OCI-LY3 (cell line): ENCODE results near the gene TTLL9.

Source experiments
- H2AFZ ChIP-seq: fragments of 200-600, 300-600 bp; shearing (Covaris generic); 2 replicates; pipeline ENCODE4 v1.6.0; 2014; ENCODE audit warnings: antibody characterized with exemption, low read depth, low read length
- H3K27ac ChIP-seq: fragments of 200-600, 300-600 bp; sonication (generic); 2 replicates; pipeline ENCODE4 v1.5.1; 2014; ENCODE audit warnings: mild to moderate bottlenecking, low read length, moderate library complexity, mixed read lengths
- H3K27me3 ChIP-seq: fragments of 200-600, 300-600 bp; sonication (generic); 2 replicates; pipeline ENCODE4 v1.6.1; 2014; ENCODE audit warnings: low read depth, low read length, mixed read lengths
- H3K36me3 ChIP-seq: fragments of 200-600, 300-600 bp; sonication (generic); replicated peaks from 2 replicates; pipeline ENCODE3; 2014; ENCODE audit warnings: low read depth, low read length, mixed read lengths
- H3K4me1 ChIP-seq: fragments of 300-600, 200-600 bp; sonication (generic); 2 replicates; pipeline ENCODE4 v1.6.1; 2014; ENCODE audit warnings: low read length, mixed read lengths
- H3K4me2 ChIP-seq: fragments of 200-600, 300-600 bp; sonication (generic); 2 replicates; pipeline ENCODE4 v1.6.1; 2014; ENCODE audit warnings: low read length, mixed read lengths
- H3K4me3 ChIP-seq: fragments of 300-600, 200-600 bp; sonication (generic); 2 replicates; pipeline ENCODE4 v1.5.1; 2014; ENCODE audit warnings: antibody characterized with exemption, mild to moderate bottlenecking, low read length, moderate library complexity
- H3K79me2 ChIP-seq: fragments of 300-600, 200-600 bp; shearing (Covaris generic); 2 replicates; pipeline ENCODE4 v1.6.1; 2014; ENCODE audit warnings: mild to moderate bottlenecking, low read length, mixed read lengths
- H3K9ac ChIP-seq: fragments of 300-600, 200-600 bp; shearing (Covaris generic); 2 replicates; pipeline ENCODE4 v1.6.0; 2014; ENCODE audit warnings: mild to moderate bottlenecking, low read length, moderate library complexity
- H3K9me3 ChIP-seq: fragments of 200-600, 300-600 bp; shearing (Covaris generic); 2 replicates; pipeline ENCODE4 v1.6.1; 2014; ENCODE audit warnings: low read length, mixed read lengths; ENCODE audit not compliant: insufficient read depth
- H4K20me1 ChIP-seq: fragments of 200-600, 300-600 bp; sonication (generic); 2 replicates; pipeline ENCODE4 v1.6.1; 2016; ENCODE audit warnings: low read length, mixed read lengths; ENCODE audit not compliant: insufficient read depth
- CTCF ChIP-seq: fragments of 200-600, 300-600 bp; sonication (generic); IDR thresholded peaks from 2 replicates; pipeline ENCODE4 v1.5.1; 2014; ENCODE audit warnings: antibody characterized with exemption, low read length, low read depth
- EZH2phosphoT487 ChIP-seq: fragments of 200-600 bp; shearing (Covaris generic); IDR thresholded peaks from 2 replicates; pipeline ENCODE4 v1.6.1; 2018; ENCODE audit warnings: antibody characterized with exemption, mixed run types, low read depth

The TTLL9 gene

GRCh38 chr20:31984981-31985471 is 114.6 kb downstream of the TTLL9 start:
- Histone ChIP-seq H4K20me1 (no peaks in the 10 kb centered on the region), H2AFZ (no peak overlapping the region), H3K79me2 (no peaks in the 10 kb centered on the region), H3K27me3 (peaks cover 4% of the 10 kb centered on the region; the same call in 1 of the 2 replicates), H3K27ac (no peak overlapping the region), H3K36me3 (no peaks in the 10 kb centered on the region), H3K4me1 (no peaks in the 10 kb centered on the region), H3K9me3 (no peaks in the 10 kb centered on the region), H3K4me2 (no peak overlapping the region), H3K9ac (no peak overlapping the region), H3K4me3 (no peak overlapping the region)
- TF ChIP-seq EZH2phosphoT487 (no peak), CTCF (no peak)

- H3K27ac ChIP-seq: no peak overlapping the region
- H3K4me3 ChIP-seq: no peak overlapping the region
- no peak overlapping the region for H2AFZ ChIP-seq
- H3K9ac ChIP-seq: no peak overlapping the region
- H4K20me1 ChIP-seq: no peaks in the 10 kb centered on the region
- TF ChIP-seq EZH2phosphoT487: no peak
- TF ChIP-seq CTCF: no peak
- no peaks in the 10 kb centered on the region for H3K4me1 ChIP-seq
- no peaks in the 10 kb centered on the region for H3K79me2 ChIP-seq
- H3K4me2 ChIP-seq: no peak overlapping the region
- peaks cover 8% of the 10 kb centered on the region; the same call in 1 of the 2 replicates for H3K27me3 ChIP-seq
- no peaks in the 10 kb centered on the region for H3K36me3 ChIP-seq
- H3K9me3 ChIP-seq: no peaks in the 10 kb centered on the region
Measured at GRCh38 chr20:31987744-31988143, 117.3 kb downstream of the TTLL9 start.

GRCh38 chr20:31988430-31989015 is 118.1 kb downstream of the TTLL9 start:
- TF ChIP-seq CTCF (no peak), EZH2phosphoT487 (no peak)
- Histone ChIP-seq H3K4me1 (no peaks in the 10 kb centered on the region), H3K9ac (no peak overlapping the region), H3K79me2 (no peaks in the 10 kb centered on the region), H3K4me3 (no peak overlapping the region), H3K36me3 (no peaks in the 10 kb centered on the region), H2AFZ (no peak overlapping the region), H3K4me2 (no peak overlapping the region), H3K27ac (no peak overlapping the region), H3K27me3 (peaks cover 11% of the 10 kb centered on the region), H4K20me1 (no peaks in the 10 kb centered on the region), H3K9me3 (no peaks in the 10 kb centered on the region)

- no peaks in the 10 kb centered on the region for H3K79me2 ChIP-seq
- no peak overlapping the region for H3K4me2 ChIP-seq
- H3K27me3 ChIP-seq: peaks cover 18% of the 10 kb centered on the region
- H2AFZ ChIP-seq: no peak overlapping the region
- H3K9ac ChIP-seq: no peak overlapping the region
- TF ChIP-seq EZH2phosphoT487 (no peak), CTCF (no peak)
- H3K27ac ChIP-seq: no peak overlapping the region
- no peaks in the 10 kb centered on the region for H3K4me1 ChIP-seq
- H3K36me3 ChIP-seq: no peaks in the 10 kb centered on the region
- H3K4me3 ChIP-seq: no peak overlapping the region
- no peaks in the 10 kb centered on the region for H4K20me1 ChIP-seq
- H3K9me3 ChIP-seq: no peaks in the 10 kb centered on the region
Measured at GRCh38 chr20:31989030-31989645, 118.7 kb downstream of the TTLL9 start.
